ENCODE results near the gene CAMSAP1.

GRCh38 chr9:135848341-135849047 lies 58.9 kb downstream of the CAMSAP1 start:
- TF ChIP-seq CTCF (IDR thresholded peaks at IDR 0.05) (no peak), POLR2A (IDR thresholded peaks at IDR 0.05) (no peak)

All from lower leg skin (tissue), 3 donors.